GM12878 (cell line): ENCODE measurements around the gene CLSTN2. TPM values are rescaled to one million over a fixed set of nuclear protein-coding genes. Genes with fewer than 3 reads are reported as not detected.

Experiments used
- ATAC-seq: fragments of 200-7000 bp; cut with Tn5 transposase; 3 replicates; pipeline ENCODE4 v1.9.1; 2020; ENCODE audit warnings: mild to moderate bottlenecking, moderate library complexity
- BruUV-seq: library from RNA; stranded (reverse); fragments of 400-500 nt; replicated peaks from 2 replicates; lab custom pipeline; 2021; lab: Mats Ljungman, UMichigan
- CTCF ChIA-PET: fragments of 300-600 bp; sonication (Branson Sonifier 250); formaldehyde crosslinking; extraction: SDS; loops from one replicate; lab custom pipeline; 2021; ENCODE audit warnings: inconsistent platforms; lab: Yijun Ruan, JAX
- POLR2A ChIA-PET: fragments of 350-600 bp; formaldehyde crosslinking; extraction: SDS; loops from one replicate; lab custom pipeline; 2021; ENCODE audit warnings: inconsistent platforms; lab: Charles Lee
- RAD21 ChIA-PET: fragments of 300-600 bp; sonication (Branson Sonifier 250); formaldehyde crosslinking; loops from one replicate; lab custom pipeline; 2023; ENCODE audit warnings: antibody characterized with exemption; ENCODE audit not compliant: unreplicated experiment; lab: Charles Lee
- SMC1A ChIA-PET: fragments of 300-600 bp; sonication (Branson Sonifier 250); formaldehyde crosslinking; loops from one replicate; lab custom pipeline; 2023; ENCODE audit not compliant: unreplicated experiment, uncharacterized antibody; lab: Charles Lee
- DNase-seq: peaks from one replicate; pipeline ENCODE4 v3.0.0-alpha.2; 2011; ENCODE audit warnings: low read depth, low spot score
- FAIRE-seq: peaks from 3 replicates; lab custom pipeline; 2011; peaks lifted over from hg19 to GRCh38; lab: Jason Lieb, UNC
- H2AFZ ChIP-seq: 2 replicates; pipeline ENCODE4 v1.6.0; 2011; ENCODE audit warnings: low read depth, low read length, control low read depth; ENCODE audit not compliant: control insufficient read depth
- H3K27ac ChIP-seq: 2 replicates; pipeline ENCODE4 v1.5.1; 2011; ENCODE audit warnings: control low read depth; ENCODE audit not compliant: control insufficient read depth, insufficient read depth
- H3K27me3 ChIP-seq, 2 experiments: replicated peaks in 1 of 2; 2 replicates each; pipeline versions ENCODE4 v1.6.0 to v1.6.1; 2011; ENCODE audit warnings: low read length in 1 of 2; ENCODE audit not compliant: control insufficient read depth in 2 of 2, insufficient read depth in 2 of 2
- H3K36me3 ChIP-seq, 2 experiments: 2 replicates each; pipeline ENCODE4 v1.5.1; 2011; ENCODE audit warnings: low read length in 1 of 2; ENCODE audit not compliant: control insufficient read depth in 2 of 2, insufficient read depth in 2 of 2
- H3K4me1 ChIP-seq: 2 replicates; pipeline ENCODE4 v1.6.1; 2011; ENCODE audit warnings: mild to moderate bottlenecking, low read length, moderate library complexity, mixed read lengths; ENCODE audit not compliant: control insufficient read depth, insufficient read depth
- H3K4me2 ChIP-seq: 2 replicates; pipeline ENCODE4 v1.6.0; 2011; ENCODE audit warnings: control low read depth; ENCODE audit not compliant: control insufficient read depth, insufficient read depth
- H3K4me3 ChIP-seq: fragments of 200-600 bp; sonication (generic); 2 replicates; pipeline ENCODE4 v1.5.1; 2016
- H3K79me2 ChIP-seq: 2 replicates; pipeline ENCODE4 v1.6.0; 2011; ENCODE audit warnings: low read length; ENCODE audit not compliant: control insufficient read depth, insufficient read depth
- H3K9ac ChIP-seq: 2 replicates; pipeline ENCODE4 v1.8.0; 2011; ENCODE audit warnings: low read length, control low read depth, mixed read lengths; ENCODE audit not compliant: control insufficient read depth, insufficient read depth
- H3K9me3 ChIP-seq: replicated peaks from 3 replicates; pipeline ENCODE4 v1.5.1; 2011; ENCODE audit warnings: mild to moderate bottlenecking, low read length; ENCODE audit not compliant: control insufficient read depth, insufficient read depth
- H4K20me1 ChIP-seq: 2 replicates; pipeline ENCODE4 v1.6.0; 2011; ENCODE audit not compliant: control insufficient read depth, insufficient read depth
- BCL3 ChIP-seq: IDR thresholded peaks from 2 replicates; pipeline ENCODE4 v1.6.1; 2011; ENCODE audit warnings: borderline replicate concordance, low read depth, mild to moderate bottlenecking, moderate library complexity, low read length; ENCODE audit not compliant: insufficient read depth, poor library complexity, severe bottlenecking
- FOXM1 ChIP-seq: IDR thresholded peaks from 2 replicates; pipeline ENCODE4 v1.6.1; 2012; ENCODE audit warnings: low read depth, mild to moderate bottlenecking, inconsistent platforms, low read length, moderate library complexity
- HSF1 ChIP-seq: fragments of 150-350 bp; IDR thresholded peaks from 2 replicates; pipeline ENCODE4 v1.6.1; 2014; ENCODE audit warnings: mild to moderate bottlenecking, low read depth, low read length
- KDM1A ChIP-seq: fragments of 200-600 bp; sonication (generic); IDR thresholded peaks from 2 replicates; pipeline ENCODE4 v1.6.1; 2016; ENCODE audit warnings: borderline replicate concordance
- KLF5 ChIP-seq: fragments of 450-650 bp; IDR thresholded peaks from 2 replicates; pipeline ENCODE4 v1.6.1; 2014; ENCODE audit warnings: mild to moderate bottlenecking; ENCODE audit not compliant: partially characterized antibody
- MYB ChIP-seq: fragments of 150-350 bp; IDR thresholded peaks from 2 replicates; pipeline ENCODE4 v1.6.1; 2014; ENCODE audit warnings: mild to moderate bottlenecking, low read depth, low read length, borderline replicate concordance
- NFIC ChIP-seq: IDR thresholded peaks from 2 replicates; pipeline ENCODE4 v1.6.1; 2012; ENCODE audit warnings: low read depth, mild to moderate bottlenecking, inconsistent platforms, low read length, moderate library complexity
- POU2F2 ChIP-seq: IDR thresholded peaks from 3 replicates; pipeline ENCODE4 v1.6.1; 2011; ENCODE audit warnings: low read depth, mild to moderate bottlenecking, low read length, borderline replicate concordance
- SMAD5 ChIP-seq: IDR thresholded peaks from 2 replicates; pipeline ENCODE4 v1.6.1; 2016; ENCODE audit warnings: antibody characterized with exemption, low read depth
- SRF ChIP-seq, 2 experiments: IDR thresholded peaks; 2 replicates each; pipeline ENCODE4 v1.6.1; 2011; ENCODE audit warnings: low read depth in 2 of 2, low read length in 2 of 2, mild to moderate bottlenecking in 1 of 2, moderate library complexity in 1 of 2
- TBL1XR1 ChIP-seq: IDR thresholded peaks from 2 replicates; pipeline ENCODE4 v1.6.1; 2012; ENCODE audit warnings: low read depth, low read length, improper control_type of control experiment
- YBX1 ChIP-seq: fragments of 450-650 bp; IDR thresholded peaks from 2 replicates; pipeline ENCODE4 v1.6.1; 2016; ENCODE audit warnings: antibody characterized with exemption
- ZBED1 ChIP-seq: IDR thresholded peaks from 2 replicates; pipeline ENCODE4 v1.6.1; 2016; ENCODE audit warnings: borderline replicate concordance
- ZNF384 ChIP-seq: IDR thresholded peaks from 2 replicates; pipeline ENCODE4 v1.6.1; 2012; ENCODE audit warnings: low read depth, mild to moderate bottlenecking, low read length, improper control_type of control experiment, borderline replicate concordance
- ZNF592 ChIP-seq: fragments of 450-650 bp; IDR thresholded peaks from 2 replicates; pipeline ENCODE4 v1.6.1; 2017; ENCODE audit warnings: mild to moderate bottlenecking, moderate library complexity
- WGBS: methylation state at CpG from one replicate; pipeline ENCODE4 v1.1.6; 2016; ENCODE audit warnings: low lambda C conversion rate; ENCODE audit not compliant: insufficient replicate concordance, insufficient coverage; ENCODE audit errors: missing lambda C conversion rate; 5-methylcytosine and 5-hydroxymethylcytosine counted together
- in situ Hi-C: fragments of 300-500 bp; cut with MboI; formaldehyde crosslinking; loops from 9 replicates; pipeline ENCODE4 v1.14.3; 2018; ENCODE audit warnings: mixed read lengths
- intact Hi-C: fragments of 100-400 bp; cut with micrococcal nuclease; formaldehyde crosslinking; loops from one replicate; pipeline ENCODE4 v1.14.2; 2022; ENCODE audit not compliant: unreplicated experiment
- polyA plus RNA-seq, 11 experiments: library from polyadenylated mRNA; depleted of rRNA in 4 of 11; unstranded in 6 of 11; stranded (reverse) in 5 of 11; fragments of >200 nt; fragmentation: Nextera tagmentation in 4 of 11; fragmentation: Illumina TruSeq in 1 of 11; extraction: Ambion mirVana in 4 of 11; extraction: Trizol in 1 of 11; gene quantifications; 1 replicate in 1 of 11; 2 replicates in 10 of 11; pipeline versions ENCODE4 v1.2.1 to v1.2.3, GENCODE V29; 2011 to 2016; ENCODE audit warnings: inconsistent platforms in 2 of 11, missing spikeins in 2 of 11, low read depth in 1 of 11
- total RNA-seq, 4 experiments: library from RNA; depleted of rRNA in 3 of 4; stranded (reverse); fragments of >200 nt in 3 of 4; fragmentation: Illumina TruSeq in 1 of 4; extraction: Trizol in 1 of 4; gene quantifications; 2 replicates each; pipeline versions ENCODE4 v1.2.1 to v1.2.3, GENCODE V29; 2013 to 2021

The CLSTN2 gene
- total and polyA plus RNA-seq, 10 of the 15 experiments (the other 5 are each of a cell fraction or from before 2014, with no cell fraction given), result under 0.01 to 0.10 (median under 0.01) TPM; not detected in 5

GRCh38 chr3:140420621-140421357 is 485.8 kb downstream of the CLSTN2 start:
- no peaks in the 10 kb centered on the region for H3K9me3 ChIP-seq
- WGBS, result 11% methylated on average over 9 of the region's 9 CpGs
- TF ChIP-seq KLF5 (no peak), HSF1 (no peak), SMAD5 (no peak), SRF (IDR thresholded peaks at IDR 0.05; ENCODE audit: low read depth in 2 of 2, low read length in 2 of 2) (no peak), NFIC (no peak), ZNF384 (no peak), BCL3 (no peak), POU2F2 (no peak), ZBED1 (no peak), TBL1XR1 (no peak), MYB (no peak), FOXM1 (no peak), ZNF592 (no peak), YBX1 (no peak), KDM1A (no peak)
- ChIA-PET CTCF (interaction anchor here (0.7 to 1.1 kb wide), 4 partner anchors 10 to 327 kb away, joined by 3 to 5 read pairs (median 4); no protein-coding TSS in a partner anchor), POLR2A (no interaction called here), SMC1A (interaction anchor here (1.4 kb wide), 1 partner anchor 13 kb away, joined by 3 read pairs; no protein-coding TSS in a partner anchor), RAD21 (no interaction called here)
- H3K79me2 ChIP-seq, result no peaks in the 10 kb centered on the region
- FAIRE-seq (no peak), ATAC-seq (no peak), DNase-seq (no peak)
- BruUV-seq, result no TSS peak
- H3K27me3 ChIP-seq, result no peaks in the 10 kb centered on the region
- in situ Hi-C loops, result no loop called here
- H2AFZ ChIP-seq, result no peak overlapping the region
- H4K20me1 ChIP-seq, result no peaks in the 10 kb centered on the region
- no peaks in the 10 kb centered on the region for H3K36me3 ChIP-seq
- intact Hi-C loops, result no loop called here
- no peak overlapping the region for H3K4me3 ChIP-seq
- no peaks in the 10 kb centered on the region for H3K4me1 ChIP-seq
- no peak overlapping the region for H3K27ac ChIP-seq
- no peak overlapping the region for H3K4me2 ChIP-seq
- no peak overlapping the region for H3K9ac ChIP-seq
